GM18951 (cell line): Measurements from ENCODE around the gene EIF4G2.

Source experiments
- POLR2A ChIP-seq: IDR thresholded peaks from 4 replicates; pipeline ENCODE4 v1.6.1; 2011; ENCODE audit warnings: mild to moderate bottlenecking; ENCODE audit not compliant: insufficient read length, insufficient read depth; ENCODE audit errors: extremely low read depth
- in situ Hi-C: fragments of 300-500 bp; cut with MboI; formaldehyde crosslinking; loops from one replicate; pipeline ENCODE4 v1.12.0; 2022; ENCODE audit warnings: low sequenced_read_pairs, mixed read lengths, inconsistent platforms; ENCODE audit not compliant: unreplicated experiment

EIF4G2 gene

GRCh38 chr11:10752061-10752460 is 56.7 kb downstream of the EIF4G2 start:
- no peak for TF ChIP-seq POLR2A
- in situ Hi-C loops = no loop called here

GRCh38 chr11:10751581-10751940 is 57.2 kb downstream of the EIF4G2 start:
- in situ Hi-C loops = no loop called here
- TF ChIP-seq POLR2A = no peak

- peak; percentile 96 for TF ChIP-seq POLR2A
- in situ Hi-C loops = no loop called here
Observed at GRCh38 chr11:10750838-10751580, 57.7 kb downstream of the EIF4G2 start, which contains the start of gene CTR9. Gene CTR9, plus strand, starts transcription at chr11:10751246. Its CDS starts 167 bp downstream, at chr11:10751413.

GRCh38 chr11:10749476-10749875 is 59.2 kb downstream of the EIF4G2 start:
- TF ChIP-seq POLR2A = no peak
- in situ Hi-C loops = no loop called here

- in situ Hi-C loops = no loop called here
- TF ChIP-seq POLR2A = no peak
Observed at GRCh38 chr11:10747733-10748132, 61.0 kb downstream of the EIF4G2 start.
